GM18502 (cell line): ENCODE measurements around the gene DGKI.

Experiments used
- ATAC-seq: cut with Tn5 transposase; IDR thresholded peaks from one replicate; pipeline ENCODE4 v1.9.1; 2021; ENCODE audit warnings: mild to moderate bottlenecking; ENCODE audit not compliant: unreplicated experiment, poor library complexity

The DGKI gene

DNA sequence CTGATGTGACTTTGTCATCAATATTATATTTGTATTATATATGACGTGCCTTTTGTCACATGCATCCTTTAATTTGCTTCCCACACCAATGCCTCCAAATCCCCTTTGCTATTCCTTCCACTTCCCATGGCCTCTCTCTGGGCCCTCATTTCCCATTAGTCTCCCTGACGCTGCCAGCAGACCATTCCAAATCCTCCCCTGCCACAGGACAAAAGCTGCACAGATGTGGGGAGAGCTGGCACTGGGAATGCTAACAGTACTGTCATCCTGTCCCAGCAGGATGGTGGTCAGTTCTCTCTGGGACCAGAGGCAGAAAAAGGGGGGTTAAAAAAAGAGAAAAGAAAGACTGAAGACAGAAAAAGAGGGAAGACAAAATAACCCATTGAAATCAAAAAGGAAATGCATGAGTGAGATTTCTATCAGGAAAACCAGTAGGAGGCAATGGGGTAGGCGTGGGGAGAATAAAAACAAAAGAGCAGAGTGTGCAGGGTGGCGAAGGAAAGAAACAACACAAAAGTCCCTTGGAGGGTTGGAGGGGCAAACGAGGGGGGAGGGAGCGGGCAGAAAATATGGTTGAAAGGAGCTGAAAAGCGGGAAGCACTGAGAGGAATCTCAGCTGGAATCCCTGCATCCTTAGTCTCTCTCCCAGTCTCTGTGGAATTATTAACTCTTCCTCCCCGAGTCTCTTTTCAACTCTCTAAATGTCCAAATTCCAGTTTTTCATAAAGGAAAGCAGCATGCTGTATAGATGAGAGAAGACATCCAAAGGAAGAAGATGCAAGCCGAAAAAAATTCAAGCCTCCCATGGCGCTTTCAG lies 444.0 kb downstream of the DGKI start:
- ATAC-seq: no peak

GRCh38 chr7:137399827-137400823 lies 446.6 kb downstream of the DGKI start:
- no peak for ATAC-seq

GRCh38 chr7:137396051-137396450 lies 450.7 kb downstream of the DGKI start:
- no peak for ATAC-seq

DNA sequence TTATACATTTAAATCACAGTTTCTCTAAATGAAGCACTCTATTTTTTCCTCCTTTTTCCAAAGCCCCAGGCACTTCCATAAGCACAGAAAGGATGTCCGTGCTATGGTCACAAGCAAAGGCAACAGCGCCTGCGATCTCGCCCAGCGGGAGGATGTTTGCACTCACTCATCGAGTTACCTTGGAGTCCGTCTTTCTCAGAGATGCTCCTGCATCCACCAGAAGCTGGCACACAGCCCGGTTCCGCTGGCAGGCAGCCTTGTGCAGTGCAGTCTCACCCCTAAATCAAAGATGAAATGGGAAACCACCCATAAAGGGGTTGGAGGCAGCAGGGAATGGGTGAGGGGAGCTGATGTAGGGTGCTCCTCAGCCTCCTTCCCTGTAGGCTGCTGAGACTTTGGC lies 451.4 kb downstream of the DGKI start:
- ATAC-seq: no peak

DNA sequence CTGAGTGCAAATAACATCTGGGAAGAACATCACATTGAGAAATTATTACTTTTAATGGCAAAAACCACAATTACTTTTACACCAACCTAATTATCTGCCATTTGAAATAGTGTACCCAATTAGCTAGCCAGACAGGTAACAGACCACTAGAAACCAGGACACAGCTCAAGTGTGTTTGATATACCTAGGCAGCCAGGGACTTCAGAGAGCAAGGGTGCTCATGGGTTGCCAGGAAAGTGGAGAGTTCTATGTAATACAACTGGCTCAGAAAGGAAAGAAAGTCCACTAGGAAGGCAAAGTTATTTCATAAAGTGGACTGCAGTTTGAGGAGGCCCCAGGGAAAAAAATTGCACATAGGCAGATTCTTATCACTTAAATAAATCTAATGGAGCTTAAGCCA lies 453.2 kb downstream of the DGKI start:
- no peak for ATAC-seq

- ATAC-seq: no peak
Measured at GRCh38 chr7:137390076-137390475, 456.7 kb downstream of the DGKI start.

- no peak for ATAC-seq
Measured at GRCh38 chr7:137388916-137389315, 457.9 kb downstream of the DGKI start.

- ATAC-seq: no peak
Measured at GRCh38 chr7:137386966-137387365, 459.8 kb downstream of the DGKI start.

GRCh38 chr7:137381045-137381444 lies 465.7 kb downstream of the DGKI start:
- no peak for ATAC-seq

DNA sequence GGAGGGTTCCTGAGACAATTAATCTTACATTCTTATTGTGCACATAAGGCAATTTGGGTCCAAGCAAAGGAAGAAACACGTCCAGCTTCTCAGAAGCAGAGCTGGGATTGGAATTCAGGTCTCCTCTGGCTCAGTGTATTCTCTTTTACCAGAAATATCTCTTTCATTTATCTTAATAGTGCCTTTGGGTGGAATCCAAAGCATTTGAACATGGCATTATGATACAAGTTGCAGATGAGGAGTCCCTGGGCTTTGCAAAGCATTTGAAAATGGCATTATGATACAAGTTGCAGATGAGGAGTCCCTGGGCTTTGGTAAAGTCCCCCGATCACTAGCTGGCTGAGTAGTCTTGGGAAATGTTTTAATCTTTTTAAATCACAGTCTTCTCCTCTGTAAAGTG lies 473.3 kb downstream of the DGKI start:
- ATAC-seq: no peak

- no peak for ATAC-seq
Measured at GRCh38 chr7:137371616-137372015, 475.2 kb downstream of the DGKI start.

DNA sequence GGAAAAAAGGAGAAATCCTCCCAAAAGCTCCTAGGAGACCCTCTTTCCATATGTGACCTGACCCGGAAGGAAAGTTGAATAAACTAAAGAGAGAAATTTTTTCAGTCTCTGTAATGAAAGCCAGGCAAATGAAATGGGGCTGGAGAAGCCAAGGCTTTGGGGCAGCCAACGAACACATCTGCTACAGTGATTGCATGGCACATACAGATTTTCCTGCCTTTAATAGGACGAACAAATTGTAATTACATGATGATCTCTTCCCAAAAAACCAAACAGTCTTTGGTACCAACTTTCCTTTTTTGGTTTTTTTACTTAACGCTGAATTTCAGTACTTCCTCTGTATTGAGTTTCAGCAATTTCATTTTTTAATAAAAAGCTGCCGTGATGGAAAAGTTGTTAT lies 479.8 kb downstream of the DGKI start:
- ATAC-seq: no peak

DNA sequence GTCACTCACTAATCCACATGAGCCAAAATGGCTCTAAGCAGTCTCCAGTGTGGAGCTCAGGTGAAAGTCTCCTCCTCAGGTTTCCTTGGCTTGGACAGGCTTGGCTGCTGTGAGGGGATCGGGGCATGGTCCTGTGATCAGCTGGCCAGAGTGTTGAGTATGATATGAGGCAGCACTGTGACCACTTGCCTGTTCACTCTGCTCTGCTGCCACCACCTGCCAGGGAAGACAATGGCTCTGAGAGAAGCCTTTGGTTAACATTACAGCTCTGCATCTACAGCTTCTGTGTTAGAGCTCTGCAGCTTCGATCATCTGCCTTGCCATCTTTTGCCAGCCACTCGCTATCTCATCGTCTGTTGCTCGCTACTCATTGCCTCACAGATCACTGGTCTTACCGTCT lies 483.1 kb downstream of the DGKI start:
- ATAC-seq: no peak

GRCh38 chr7:137360087-137360679 lies 486.6 kb downstream of the DGKI start:
- no peak for ATAC-seq

GRCh38 chr7:137354961-137355360 lies 491.8 kb downstream of the DGKI start:
- no peak for ATAC-seq

- no peak for ATAC-seq
Measured at GRCh38 chr7:137354396-137354795, 492.4 kb downstream of the DGKI start.

GRCh38 chr7:137351941-137352340 lies 494.8 kb downstream of the DGKI start:
- no peak for ATAC-seq

- ATAC-seq: no peak
Measured at GRCh38 chr7:137345799-137346449, 500.9 kb downstream of the DGKI start.

GRCh38 chr7:137343281-137343841 lies 503.4 kb downstream of the DGKI start, which contains the start of gene PTN:
TSS of gene PTN (minus strand) at chr7:137343733. CDS start at chr7:137254973, 88,760 bp downstream.
- no peak for ATAC-seq

- no peak for ATAC-seq
Measured at GRCh38 chr7:137342828-137343261, 503.9 kb downstream of the DGKI start.
